GM15510 (cell line): ENCODE results near the gene PRPF19.
A peak's percentile ranks its signal among the peaks of the same experiment; 100 is the strongest.

Experiments used
- POLR2A ChIP-seq: IDR thresholded peaks from 3 replicates; pipeline ENCODE4 v1.6.1; 2011; ENCODE audit warnings: borderline replicate concordance; ENCODE audit not compliant: insufficient read length; ENCODE audit errors: extremely low read depth

PRPF19 gene

GRCh38 chr11:60919956-60920355 lies 13.6 kb upstream of the PRPF19 start:
- TF ChIP-seq POLR2A = no peak

- no peak for TF ChIP-seq POLR2A
Observed at GRCh38 chr11:60919320-60919719, 12.9 kb upstream of the PRPF19 start.

GRCh38 chr11:60918939-60919265 lies 12.5 kb upstream of the PRPF19 start:
- TF ChIP-seq POLR2A = no peak

- no peak for TF ChIP-seq POLR2A
Observed at GRCh38 chr11:60918251-60918938, 12.0 kb upstream of the PRPF19 start.

- no peak for TF ChIP-seq POLR2A
Observed at GRCh38 chr11:60917267-60917666, 10.9 kb upstream of the PRPF19 start.

- TF ChIP-seq POLR2A = no peak
Observed at GRCh38 chr11:60916669-60917206, 10.4 kb upstream of the PRPF19 start.

GRCh38 chr11:60915248-60915914 lies 9.0 kb upstream of the PRPF19 start:
- TF ChIP-seq POLR2A = peak; percentile 43

- TF ChIP-seq POLR2A = no peak
Observed at GRCh38 chr11:60914633-60915247, 8.4 kb upstream of the PRPF19 start.

- peak; percentile 53 for TF ChIP-seq POLR2A
Observed at GRCh38 chr11:60913793-60914632, 7.6 kb upstream of the PRPF19 start, which contains the start of gene TMEM109. Gene TMEM109, plus strand, starts transcription at chr11:60914158. Its CDS starts 5,536 bp downstream, at chr11:60919694.

GRCh38 chr11:60912851-60913528 lies 6.6 kb upstream of the PRPF19 start:
- TF ChIP-seq POLR2A = no peak

- TF ChIP-seq POLR2A = no peak
Observed at GRCh38 chr11:60912223-60912850, 6.0 kb upstream of the PRPF19 start.

GRCh38 chr11:60910711-60911380 lies 4.5 kb upstream of the PRPF19 start:
- TF ChIP-seq POLR2A = no peak

- no peak for TF ChIP-seq POLR2A
Observed at GRCh38 chr11:60910281-60910687, 3.9 kb upstream of the PRPF19 start.
